Heart left ventricle (tissue), 13 donors: ENCODE measurements around the gene PSD4.

Experiments
- CTCF ChIP-seq, 12 donors: fragments of 200-600 bp; sonication (generic) in 4 of 12; IDR thresholded peaks; one replicate each; pipeline versions ENCODE4 v1.5.0 to v1.8.0; 2018 to 2022; ENCODE audit warnings: antibody characterized with exemption in 12 of 12, mild to moderate bottlenecking in 5 of 12
- POLR2A ChIP-seq, 2 donors: fragments of 450-650 bp; IDR thresholded peaks; one replicate each; pipeline ENCODE4 v1.6.1; 2017; ENCODE audit warnings: antibody characterized with exemption in 2 of 2, mild to moderate bottlenecking in 2 of 2, moderate library complexity in 2 of 2
- donor health status: ischemic (EF 13 %, LVEDD 7.1; RV severe dilation, severe dysfunction).
- donor health status: DM: no; HTN: yes; CAD: no.
- donor health status: DM: no; HTN: no; CAD: no.
- donor health status: ischemic (EF 25% LVEDD 6.9; RV normal size, moderate dysfunction).
- donor health status: ischemic (EF 25% LVEDD 5.7; RV mildly dilated, moderate dysfunction).
- donor health status: ischemic (EF 35%, LVEDD 5.7; RV mildly dilated, moderate dysfunction).
- donor health status: nonischemic (EF 11% LVEDD 7.7; RV severe dilation, severe dysfunction).
- donor health status: DM: yes; HTN: yes; CAD: no.
- donor health status: PGD.
- donor health status: ischemic (EF 29% LVEDD 5.4; RV normal size, mild dysfunction).
- donor health status: nonischemic (EF 23%, LVEDD 6.1; RV moderate dilation, normal function).

GRCh38 chr2:113209646-113210171 lies 35.9 kb downstream of the PSD4 start:
- no peak for TF ChIP-seq CTCF (IDR thresholded peaks at IDR 0.05)
- TF ChIP-seq POLR2A (IDR thresholded peaks at IDR 0.05), result no peak
